ENCODE results near the gene SURF1. TPM values are rescaled to one million over a fixed set of nuclear protein-coding genes. Genes with fewer than 3 reads are reported as not detected.

The SURF1 gene
- total RNA-seq, 1 donor from 2014 or later = 30.0 TPM

- no peak for TF ChIP-seq CTCF (IDR thresholded peaks at IDR 0.05; ENCODE audit: unreplicated experiment)
- no peak for DNase-seq (ENCODE audit: low spot score in 2 of 2, unreplicated experiment in 2 of 2)
Observed at GRCh38 chr9:133315997-133316396, 40.3 kb downstream of the SURF1 start.

GRCh38 chr9:133309608-133310007 is 46.7 kb downstream of the SURF1 start:
- no peak for TF ChIP-seq CTCF (IDR thresholded peaks at IDR 0.05; ENCODE audit: unreplicated experiment)
- DNase-seq (ENCODE audit: low spot score in 2 of 2, unreplicated experiment in 2 of 2) = no peak
- H3K4me1 Mint-ChIP-seq = no peaks in the 10 kb centered on the region
- H3K36me3 Mint-ChIP-seq = no peaks in the 10 kb centered on the region
- no peak overlapping the region for H3K27ac Mint-ChIP-seq
- no peak overlapping the region for H3K4me3 Mint-ChIP-seq
- H3K27me3 Mint-ChIP-seq (ENCODE audit: low read depth) = peaks cover 19% of the 10 kb centered on the region
- H3K9me3 Mint-ChIP-seq = peaks cover 9% of the 10 kb centered on the region

More at GRCh38 chr9:133315997-133316396, 40.3 kb downstream of the SURF1 start:
- no peaks in the 10 kb centered on the region for H3K4me1 Mint-ChIP-seq
- no peak overlapping the region for H3K27ac Mint-ChIP-seq
- peaks cover 2% of the 10 kb centered on the region for H3K27me3 Mint-ChIP-seq (ENCODE audit: low read depth)
- no peaks in the 10 kb centered on the region for H3K36me3 Mint-ChIP-seq
- H3K9me3 Mint-ChIP-seq = no peaks in the 10 kb centered on the region
- no peak overlapping the region for H3K4me3 Mint-ChIP-seq

- no peak for TF ChIP-seq CTCF (IDR thresholded peaks at IDR 0.05; ENCODE audit: unreplicated experiment)
- no peak overlapping the region for H3K27ac Mint-ChIP-seq
- no peaks in the 10 kb centered on the region for H3K36me3 Mint-ChIP-seq
- peaks cover 20% of the 10 kb centered on the region for H3K27me3 Mint-ChIP-seq (ENCODE audit: low read depth)
- no peaks in the 10 kb centered on the region for H3K4me1 Mint-ChIP-seq
- H3K4me3 Mint-ChIP-seq = no peak overlapping the region
- DNase-seq (ENCODE audit: low spot score in 2 of 2, unreplicated experiment in 2 of 2) = no peak
- H3K9me3 Mint-ChIP-seq = peaks cover 9% of the 10 kb centered on the region
Observed at GRCh38 chr9:133307301-133307700, 49.0 kb downstream of the SURF1 start.

- H3K36me3 Mint-ChIP-seq = no peaks in the 10 kb centered on the region
- TF ChIP-seq CTCF (IDR thresholded peaks at IDR 0.05; ENCODE audit: unreplicated experiment) = no peak
- H3K27ac Mint-ChIP-seq = no peak overlapping the region
- no peak for DNase-seq (ENCODE audit: low spot score in 2 of 2, unreplicated experiment in 2 of 2)
- H3K27me3 Mint-ChIP-seq (ENCODE audit: low read depth) = peaks cover 26% of the 10 kb centered on the region
- H3K4me1 Mint-ChIP-seq = no peaks in the 10 kb centered on the region
- H3K9me3 Mint-ChIP-seq = peaks cover 9% of the 10 kb centered on the region
- no peak overlapping the region for H3K4me3 Mint-ChIP-seq
Observed at GRCh38 chr9:133306242-133307204, 49.8 kb downstream of the SURF1 start.

- Mint-ChIP-seq H3K36me3 (no peaks in the 10 kb centered on the region), H3K4me3 (no peak overlapping the region), H3K4me1 (no peaks in the 10 kb centered on the region), H3K27ac (no peak overlapping the region), H3K27me3 (ENCODE audit: low read depth) (peaks cover 26% of the 10 kb centered on the region), H3K9me3 (peaks cover 9% of the 10 kb centered on the region)
- no peak for DNase-seq (ENCODE audit: low spot score in 2 of 2, unreplicated experiment in 2 of 2)
- TF ChIP-seq CTCF (IDR thresholded peaks at IDR 0.05; ENCODE audit: unreplicated experiment) = no peak
Observed at GRCh38 chr9:133305731-133306130, 50.6 kb downstream of the SURF1 start.

All from mesothelial cell of epicardium (in vitro differentiated cells).